Calu3 (cell line): ENCODE measurements around the gene CD36. TPM values are rescaled to one million over a fixed set of nuclear protein-coding genes. Genes with fewer than 3 reads are reported as not detected.

Source experiments
- Bru-seq: library from RNA; stranded (reverse); fragments of 400-500 nt; gene quantifications from one replicate; lab custom pipeline; 2021; lab: Mats Ljungman, UMichigan
- BruChase-seq, 2 experiments: library from RNA; stranded (reverse); fragments of 400-500 nt; gene quantifications; one replicate each; lab custom pipeline; 2021; lab: Mats Ljungman, UMichigan
- BruUV-seq: library from RNA; stranded (reverse); fragments of 400-500 nt; replicated peaks from 2 replicates; lab custom pipeline; 2021; lab: Mats Ljungman, UMichigan
- CTCF ChIA-PET: fragments of 300-600 bp; sonication (Branson Sonifier 250); formaldehyde crosslinking; loops from one replicate; lab custom pipeline; 2022; ENCODE audit warnings: antibody characterized with exemption; lab: Charles Lee
- DNase-seq: peaks from one replicate; pipeline ENCODE4 v3.0.0; 2022
- H3K27ac Mint-ChIP-seq: one replicate; pipeline ENCODE4 v1.8.0; 2022; ENCODE audit warnings: mixed read lengths; ENCODE audit not compliant: unreplicated experiment
- H3K27me3 Mint-ChIP-seq: one replicate; pipeline ENCODE4 v1.8.0; 2022; ENCODE audit warnings: mixed read lengths; ENCODE audit not compliant: unreplicated experiment
- H3K36me3 Mint-ChIP-seq: one replicate; pipeline ENCODE4 v1.8.0; 2022; ENCODE audit warnings: mild to moderate bottlenecking, moderate library complexity, mixed read lengths; ENCODE audit not compliant: insufficient read depth, unreplicated experiment
- H3K4me1 Mint-ChIP-seq: one replicate; pipeline ENCODE4 v1.8.0; 2022; ENCODE audit warnings: mild to moderate bottlenecking, low read depth, mixed read lengths; ENCODE audit not compliant: unreplicated experiment
- H3K4me3 Mint-ChIP-seq: one replicate; pipeline ENCODE4 v1.8.0; 2022; ENCODE audit warnings: mild to moderate bottlenecking, low read depth, moderate library complexity, mixed read lengths; ENCODE audit not compliant: unreplicated experiment
- H3K9me3 Mint-ChIP-seq: one replicate; pipeline ENCODE4 v1.8.0; 2022; ENCODE audit warnings: low read depth, mixed read lengths; ENCODE audit not compliant: unreplicated experiment
- intact Hi-C: fragments of 100-400 bp; cut with micrococcal nuclease; formaldehyde crosslinking; loops from one replicate; pipeline ENCODE4 v1.10.0; 2022; ENCODE audit not compliant: unreplicated experiment
- long read RNA-seq: library from polyadenylated mRNA; stranded (forward); transcript quantifications from one replicate; pipeline ENCODE4 v2.0.0, GENCODE V29; 2022
- total RNA-seq: library from RNA; stranded (reverse); gene quantifications from 2 replicates; pipeline ENCODE4 v1.2.3, GENCODE V29; 2022
- TF ChIP-seq, protein P1 (sequence below): fragments of 200-600 bp; IDR thresholded peaks from one replicate; pipeline ENCODE4 v1.8.0; 2022; ENCODE audit warnings: antibody characterized with exemption; ENCODE audit not compliant: unreplicated experiment

Gene CD36
- total RNA-seq (not detected in 2 replicates), Bru-seq, nascent RNA (percentile 9 among the genes with signal in this experiment), BruChase-seq, experiment 1, labeled RNA remaining after a 6-hour chase (percentile 10 among the genes with signal in this experiment), BruChase-seq, experiment 2, labeled RNA remaining after a 2-hour chase (percentile 12 among the genes with signal in this experiment)
- long read RNA-seq, result 0 reads

DNA sequence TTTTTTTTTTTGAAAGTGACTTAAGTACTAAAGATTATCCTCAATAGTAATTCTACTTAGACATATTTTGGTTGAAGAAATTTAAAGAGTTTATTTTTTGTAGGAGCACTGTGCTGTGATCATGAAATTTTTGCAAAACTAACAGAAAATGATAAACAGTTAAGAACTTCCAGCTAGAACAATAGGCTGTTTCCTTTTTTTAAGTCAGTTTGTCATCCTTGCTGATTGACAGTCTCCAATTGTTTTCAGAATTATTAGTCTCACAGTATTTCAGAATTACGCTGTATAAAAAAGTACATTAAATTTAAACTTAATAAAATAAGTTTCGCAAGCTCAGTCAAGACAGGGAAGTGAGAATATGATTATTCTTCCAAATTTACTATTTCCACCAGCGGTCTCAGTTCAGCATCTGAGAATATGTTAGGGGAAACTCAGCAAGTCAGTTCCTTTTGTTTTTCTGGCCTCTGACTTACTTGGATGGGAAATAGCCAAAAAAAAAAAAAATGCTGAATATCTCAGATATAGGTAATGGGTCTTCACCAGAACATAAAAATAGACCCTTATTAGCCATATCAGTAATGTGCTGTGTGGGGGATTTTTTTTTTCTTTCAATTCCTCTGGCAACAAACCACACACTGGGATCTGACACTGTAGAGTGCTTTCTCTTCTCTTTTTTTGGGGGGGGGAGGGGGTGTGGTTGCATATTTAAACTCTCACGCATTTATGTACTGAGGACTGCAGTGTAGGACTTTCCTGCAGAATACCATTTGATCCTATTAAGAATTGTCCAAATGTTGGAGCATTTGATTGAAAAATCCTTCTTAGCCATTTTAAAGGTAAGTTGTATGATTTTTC lies at the start of gene CD36:
Gene CD36 (plus strand): TSS at position 732 of the 855 bp plus-strand sequence. CDS start 8,099 bp downstream, outside the sequence.
- BruUV-seq, result no TSS peak
- Mint-ChIP-seq H3K4me3 (no peak within 1 kb of the TSS), H3K9me3 (no peaks in the 10 kb centered on the region), H3K4me1 (no peaks in the 10 kb centered on the region), H3K27ac (no peak within 1 kb of the TSS), H3K36me3 (no peaks in the 10 kb centered on the region), H3K27me3 (no peaks in the 10 kb centered on the region)
- DNase-seq, result no peak
- CTCF ChIA-PET, result interaction anchor here (0.7 kb wide), 1 partner anchor 41 kb away, joined by 3 read pairs; no protein-coding TSS in a partner anchor
- TF ChIP-seq, protein P1, sequence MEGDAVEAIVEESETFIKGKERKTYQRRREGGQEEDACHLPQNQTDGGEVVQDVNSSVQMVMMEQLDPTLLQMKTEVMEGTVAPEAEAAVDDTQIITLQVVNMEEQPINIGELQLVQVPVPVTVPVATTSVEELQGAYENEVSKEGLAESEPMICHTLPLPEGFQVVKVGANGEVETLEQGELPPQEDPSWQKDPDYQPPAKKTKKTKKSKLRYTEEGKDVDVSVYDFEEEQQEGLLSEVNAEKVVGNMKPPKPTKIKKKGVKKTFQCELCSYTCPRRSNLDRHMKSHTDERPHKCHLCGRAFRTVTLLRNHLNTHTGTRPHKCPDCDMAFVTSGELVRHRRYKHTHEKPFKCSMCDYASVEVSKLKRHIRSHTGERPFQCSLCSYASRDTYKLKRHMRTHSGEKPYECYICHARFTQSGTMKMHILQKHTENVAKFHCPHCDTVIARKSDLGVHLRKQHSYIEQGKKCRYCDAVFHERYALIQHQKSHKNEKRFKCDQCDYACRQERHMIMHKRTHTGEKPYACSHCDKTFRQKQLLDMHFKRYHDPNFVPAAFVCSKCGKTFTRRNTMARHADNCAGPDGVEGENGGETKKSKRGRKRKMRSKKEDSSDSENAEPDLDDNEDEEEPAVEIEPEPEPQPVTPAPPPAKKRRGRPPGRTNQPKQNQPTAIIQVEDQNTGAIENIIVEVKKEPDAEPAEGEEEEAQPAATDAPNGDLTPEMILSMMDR, result no peak
- intact Hi-C loops, result no loop called here

DNA sequence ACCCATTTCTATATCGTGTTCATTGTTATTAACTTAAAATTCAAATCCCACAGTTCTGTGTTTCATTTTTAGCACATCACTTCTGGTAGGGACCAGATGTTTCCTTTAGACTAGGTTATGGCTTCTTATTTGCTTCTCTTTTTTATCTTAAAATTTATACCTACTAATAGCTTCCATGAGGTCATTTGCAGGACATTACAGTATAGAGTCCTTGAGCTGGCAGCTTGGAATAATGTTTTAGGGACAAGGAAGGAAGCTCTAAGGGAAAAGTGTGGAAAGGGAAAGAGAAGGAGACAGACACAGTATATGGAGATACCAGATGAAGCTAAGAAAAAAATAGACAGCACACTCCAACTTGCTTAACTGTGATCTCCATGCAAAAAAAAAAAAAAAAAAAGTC lies 48.8 kb upstream of the CD36 start:
- Mint-ChIP-seq H3K27me3 (no peaks in the 10 kb centered on the region), H3K9me3 (no peaks in the 10 kb centered on the region), H3K27ac (no peak overlapping the region), H3K4me3 (no peak overlapping the region), H3K36me3 (no peaks in the 10 kb centered on the region), H3K4me1 (peaks cover 5% of the 10 kb centered on the region)
- no TSS peak for BruUV-seq
- intact Hi-C loops, result no loop called here
- CTCF ChIA-PET, result no interaction called here
- TF ChIP-seq, protein P1, result no peak
- no peak for DNase-seq

GRCh38 chr7:80591654-80592053 lies 46.8 kb upstream of the CD36 start:
- no TSS peak for BruUV-seq

GRCh38 chr7:80593869-80594586 lies 44.4 kb upstream of the CD36 start:
- TF ChIP-seq, protein P1, result no peak
- no peak overlapping the region for H3K4me3 Mint-ChIP-seq
- intact Hi-C loops, result no loop called here
- H3K36me3 Mint-ChIP-seq, result no peaks in the 10 kb centered on the region
- no peak overlapping the region for H3K27ac Mint-ChIP-seq
- H3K27me3 Mint-ChIP-seq, result no peaks in the 10 kb centered on the region
- H3K4me1 Mint-ChIP-seq, result no peaks in the 10 kb centered on the region
- CTCF ChIA-PET, result interaction anchor here (0.6 kb wide), 1 partner anchor 62 kb away, joined by 4 read pairs; no protein-coding TSS in a partner anchor
- no peaks in the 10 kb centered on the region for H3K9me3 Mint-ChIP-seq
- BruUV-seq, result no TSS peak
- no peak for DNase-seq

More at GRCh38 chr7:80591654-80592053, 46.8 kb upstream of the CD36 start:
- intact Hi-C loops, result no loop called here
- H3K9me3 Mint-ChIP-seq, result no peaks in the 10 kb centered on the region
- CTCF ChIA-PET, result no interaction called here
- H3K27ac Mint-ChIP-seq, result no peak overlapping the region
- no peak for DNase-seq
- no peaks in the 10 kb centered on the region for H3K27me3 Mint-ChIP-seq
- no peaks in the 10 kb centered on the region for H3K36me3 Mint-ChIP-seq
- TF ChIP-seq, protein P1, result no peak
- no peaks in the 10 kb centered on the region for H3K4me1 Mint-ChIP-seq
- no peak overlapping the region for H3K4me3 Mint-ChIP-seq
